ENCODE measurements around the gene KIAA1143.

Gene KIAA1143

DNA sequence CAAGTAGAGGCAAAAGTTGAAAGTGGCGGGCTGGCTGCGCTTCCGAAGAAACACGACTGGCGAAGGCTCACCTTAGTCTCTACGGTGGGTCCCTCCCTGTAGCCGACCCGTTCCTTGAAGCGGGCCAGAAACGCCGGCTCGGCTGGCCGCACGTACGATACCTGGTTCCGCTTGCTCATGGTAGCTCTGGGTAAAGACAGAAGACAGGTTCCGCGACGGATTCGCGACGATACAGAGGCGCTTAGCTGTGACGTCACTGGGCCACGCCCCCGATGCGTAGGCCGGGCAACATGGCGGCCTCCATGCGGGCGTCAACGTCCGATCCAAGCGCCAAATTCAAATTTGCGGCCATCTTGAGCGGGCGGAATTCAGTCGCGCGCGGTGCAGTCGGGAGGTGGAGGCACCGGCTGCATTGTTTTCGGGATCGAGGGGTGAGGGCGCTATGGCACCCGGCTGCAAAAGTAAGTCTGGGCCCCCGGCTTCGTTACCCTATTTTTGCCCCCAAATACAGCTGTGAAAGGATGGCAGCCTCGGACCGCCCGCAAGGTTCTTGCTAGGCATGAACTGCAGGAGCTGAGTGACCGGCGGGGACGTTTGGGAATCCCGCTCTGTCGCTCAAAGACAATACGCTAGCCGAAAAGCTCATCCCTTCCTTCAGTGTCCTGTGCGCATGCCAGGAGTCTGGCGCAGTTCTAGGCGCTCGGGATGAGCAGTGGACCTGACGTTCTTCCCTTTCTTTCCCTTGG is at the start of gene KIAA1143, which contains the start of gene KIF15:
Gene KIAA1143, minus strand, starts transcription at position 196 of the 746 bp plus-strand sequence. Its CDS starts 17 bp downstream, at position 179.
Gene KIF15, plus strand, starts transcription at position 371 of the 746 bp plus-strand sequence. Its CDS starts 72 bp downstream, at position 443.
- peak; percentile 95 for DNase-seq

DNA sequence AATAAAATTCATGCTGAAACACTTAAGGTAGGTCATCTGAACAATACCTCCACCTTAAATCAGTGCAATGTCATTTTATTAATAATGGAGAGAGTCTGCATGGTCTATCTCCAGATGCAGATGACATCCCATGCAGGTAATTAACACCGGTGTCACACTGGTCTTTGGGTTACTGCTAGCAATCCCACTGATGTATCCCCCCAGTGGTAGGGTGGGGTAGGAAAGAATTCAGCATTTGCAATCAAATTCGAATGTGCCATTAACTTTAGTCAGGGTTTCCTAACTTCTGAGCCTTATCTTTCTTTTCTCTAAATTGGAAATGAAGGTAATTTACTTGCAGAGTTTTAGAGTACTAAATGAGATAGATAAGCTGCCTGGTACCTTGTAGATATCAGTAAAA is 44.5 kb upstream of the KIAA1143 start:
- no peak for DNase-seq

DNA sequence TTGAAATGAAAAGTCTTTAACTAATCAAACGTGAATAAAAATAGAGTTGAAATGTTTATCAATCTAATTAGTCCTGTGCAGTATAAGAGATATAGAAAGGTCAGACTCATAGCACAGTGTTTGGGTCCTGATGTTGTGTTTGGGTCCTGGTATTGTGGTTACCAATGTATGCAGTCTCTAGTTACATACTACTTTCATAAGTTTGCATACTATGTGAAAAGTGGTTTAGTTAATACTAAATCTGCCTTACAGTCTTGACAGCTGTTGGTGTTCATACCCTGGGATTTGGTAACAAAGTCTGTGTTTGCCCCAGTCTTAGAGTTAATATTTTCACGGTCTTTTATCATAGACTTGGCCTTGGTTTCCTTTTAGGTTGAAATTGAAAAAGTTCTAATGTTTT is 41.9 kb upstream of the KIAA1143 start:
- no peak for DNase-seq

DNA sequence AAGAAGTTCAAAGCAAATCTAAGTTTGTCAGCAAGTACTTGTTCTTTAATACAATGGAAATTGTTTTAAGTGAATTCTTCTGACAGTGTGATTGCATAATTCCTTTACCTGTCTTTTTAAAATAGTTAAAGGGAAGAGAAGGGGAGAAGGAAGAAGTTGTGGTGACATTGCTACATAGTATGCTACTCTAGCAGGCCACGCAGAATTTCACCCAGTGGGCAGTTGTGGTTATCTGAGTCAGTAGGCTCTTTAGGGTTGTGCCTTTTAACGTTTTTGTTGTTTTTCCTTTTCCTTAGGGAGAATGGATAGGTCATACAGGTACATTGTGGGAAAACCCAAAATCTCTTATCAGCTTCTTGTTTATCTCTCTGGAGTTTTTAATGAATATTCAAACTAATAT is 40.6 kb upstream of the KIAA1143 start:
- DNase-seq: no peak

DNA sequence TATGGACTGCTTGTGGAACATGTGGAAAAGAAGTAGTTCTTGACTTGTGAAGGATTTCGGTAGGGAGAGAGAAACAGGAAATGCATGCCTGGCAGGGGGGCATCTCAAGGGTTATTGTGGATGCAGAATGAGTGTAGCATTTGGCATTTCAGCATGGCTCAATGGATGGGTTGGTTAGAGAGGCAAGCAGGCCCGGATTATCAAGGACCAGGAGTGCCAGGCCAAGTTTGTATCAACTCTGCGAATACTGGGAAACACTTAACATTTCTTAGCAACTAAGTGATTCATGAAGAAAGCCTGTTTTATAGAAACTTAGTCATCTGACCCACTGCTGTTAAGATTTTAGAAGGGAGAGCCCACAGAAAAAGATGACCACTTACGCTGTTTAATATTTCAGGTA is 33.8 kb upstream of the KIAA1143 start:
- DNase-seq: no peak

DNA sequence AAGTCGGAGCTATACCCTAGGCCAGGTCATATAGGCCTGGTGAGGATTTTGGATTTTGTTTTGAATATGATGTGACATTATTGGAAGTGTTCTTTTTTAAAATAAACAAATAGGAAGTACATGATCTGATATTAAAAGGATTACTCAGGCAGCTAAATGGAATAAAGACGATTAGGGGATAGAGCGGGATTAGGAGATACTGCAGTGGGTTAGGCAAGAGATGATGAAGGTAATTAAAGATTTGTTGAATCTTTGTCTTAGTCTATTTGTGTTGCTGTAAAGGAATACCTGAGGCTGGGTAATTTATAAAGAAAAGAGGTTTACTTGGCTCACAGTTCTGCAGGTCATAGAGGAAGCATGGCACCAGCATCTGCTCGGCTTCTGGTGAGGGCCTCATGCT is 21.5 kb upstream of the KIAA1143 start:
- DNase-seq: no peak

DNA sequence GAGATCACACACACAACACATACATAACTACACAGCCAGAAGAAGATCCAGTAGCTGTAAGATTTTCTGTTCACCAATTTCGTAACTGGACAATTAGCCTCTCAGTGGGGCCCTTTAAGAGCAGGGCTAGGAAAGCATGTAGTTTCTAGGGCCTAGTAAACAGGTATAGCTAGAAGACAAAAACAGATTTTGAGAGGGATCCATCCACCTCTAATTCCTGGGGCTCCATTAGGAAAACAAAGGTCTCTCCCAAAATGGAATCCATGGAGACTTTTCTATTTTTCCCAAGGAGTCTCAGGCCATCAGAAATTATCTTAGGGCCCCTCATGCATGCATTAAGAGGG is 10.7 kb upstream of the KIAA1143 start:
- no peak for DNase-seq

DNA sequence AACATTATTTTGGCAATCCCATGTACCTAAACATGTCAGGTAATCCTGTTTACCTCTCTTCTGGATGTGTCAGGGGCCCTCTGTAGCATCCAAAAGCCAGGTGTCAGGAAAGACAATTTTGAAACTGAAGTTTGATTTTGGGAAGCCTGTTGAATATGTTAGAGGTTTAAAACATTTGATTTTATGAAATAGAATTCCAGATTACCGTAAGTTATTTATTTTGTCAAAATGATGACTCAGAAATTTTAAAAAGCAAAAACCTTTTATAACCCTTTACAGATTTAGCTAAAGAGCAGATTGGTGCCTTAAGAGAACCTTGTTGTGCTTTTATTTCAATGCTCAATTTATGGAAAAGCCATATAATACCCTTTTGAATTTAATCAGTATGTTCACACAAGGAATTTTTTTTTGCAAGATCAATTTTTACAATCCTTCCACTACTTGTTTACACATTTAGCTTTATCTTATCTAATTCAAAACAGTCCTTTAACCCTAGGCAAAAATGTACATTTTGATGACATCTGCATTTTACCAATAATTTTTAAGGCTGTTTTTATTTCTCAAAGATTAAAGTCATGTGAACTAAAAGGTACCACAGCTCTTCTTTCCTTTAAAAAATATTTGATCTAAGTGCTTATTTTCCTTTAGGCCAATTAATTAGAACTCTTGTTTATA is 10.1 kb upstream of the KIAA1143 start:
- no peak for DNase-seq

DNA sequence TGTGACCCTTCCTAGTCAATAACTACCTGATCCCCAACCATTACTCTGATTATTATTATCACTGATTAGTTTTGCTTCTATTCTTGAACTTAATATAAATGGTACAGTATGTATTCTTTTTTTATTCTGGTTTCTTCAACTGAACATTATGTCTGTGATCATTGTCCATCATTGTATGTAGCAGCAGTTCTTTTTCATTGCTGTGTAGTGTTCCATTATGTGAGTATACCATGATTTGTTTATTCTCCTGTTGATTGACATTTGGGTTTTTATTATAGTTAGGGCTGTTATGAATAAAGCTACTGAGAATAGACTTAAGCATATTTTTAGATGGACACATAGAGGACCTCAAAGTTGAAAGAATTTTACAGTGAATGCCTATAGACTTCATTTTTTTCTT is 2.8 kb upstream of the KIAA1143 start:
- no peak for DNase-seq

DNA sequence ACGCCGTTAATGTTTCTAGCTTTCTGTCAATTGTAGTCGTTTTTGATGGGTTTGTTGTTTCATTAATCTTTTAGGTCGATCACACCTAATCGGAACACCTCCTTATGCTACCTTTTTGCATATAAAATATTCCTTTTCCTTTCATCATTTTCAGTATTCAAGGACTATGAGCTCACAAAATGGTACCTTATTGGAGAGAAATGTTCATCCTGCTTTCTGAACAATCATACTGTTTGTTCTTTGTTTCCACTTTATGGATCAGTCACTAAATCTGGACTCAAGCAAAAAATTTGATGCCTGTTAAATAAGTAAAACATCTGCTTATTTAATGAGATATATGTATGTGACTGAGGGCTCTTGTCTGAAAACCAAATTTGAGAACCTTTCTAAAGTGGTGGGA is 1.3 kb upstream of the KIAA1143 start:
- no peak for DNase-seq

DNA sequence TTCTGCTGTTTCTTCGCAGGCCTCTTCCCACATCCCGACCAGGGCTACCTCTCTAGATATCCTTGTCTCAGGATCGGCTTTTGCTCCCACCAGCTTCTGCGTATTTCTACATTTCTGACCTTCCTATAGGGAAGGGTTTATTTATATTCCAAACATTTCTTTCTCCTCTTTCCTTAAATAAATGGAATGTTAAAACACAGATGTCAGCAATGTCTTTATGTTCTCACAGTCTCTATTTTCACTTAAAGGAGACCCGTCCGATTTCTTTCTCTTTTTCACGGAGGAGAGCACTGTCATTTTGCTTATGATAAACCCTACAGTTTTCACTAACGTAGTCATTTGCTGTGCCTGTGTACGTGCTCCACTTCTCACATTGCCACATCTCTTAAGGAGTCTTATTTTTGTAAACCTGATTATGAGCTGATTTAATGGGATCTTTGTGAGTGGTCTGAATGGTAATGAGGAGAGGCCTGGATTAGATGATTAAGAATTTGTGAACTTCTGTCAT is 805 bp upstream of the KIAA1143 start:
- peak; percentile 8 for DNase-seq

DNA sequence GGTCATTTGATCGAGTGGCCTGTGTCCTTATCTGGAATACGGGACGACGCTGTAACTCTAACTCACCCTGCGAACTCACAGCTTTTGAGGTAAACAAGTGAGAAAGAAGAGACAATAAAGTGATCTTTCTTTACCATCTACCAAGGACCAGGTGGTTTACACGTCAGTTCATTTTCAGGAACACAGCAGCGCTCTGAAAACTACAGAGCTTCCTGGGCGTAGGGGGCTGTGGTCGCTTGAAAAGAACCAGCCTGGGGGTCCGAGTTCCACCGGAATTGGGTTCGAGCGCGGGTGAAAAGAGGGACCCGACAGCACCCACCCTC is 357 bp downstream of the KIAA1143 start:
- no peak for DNase-seq

DNA sequence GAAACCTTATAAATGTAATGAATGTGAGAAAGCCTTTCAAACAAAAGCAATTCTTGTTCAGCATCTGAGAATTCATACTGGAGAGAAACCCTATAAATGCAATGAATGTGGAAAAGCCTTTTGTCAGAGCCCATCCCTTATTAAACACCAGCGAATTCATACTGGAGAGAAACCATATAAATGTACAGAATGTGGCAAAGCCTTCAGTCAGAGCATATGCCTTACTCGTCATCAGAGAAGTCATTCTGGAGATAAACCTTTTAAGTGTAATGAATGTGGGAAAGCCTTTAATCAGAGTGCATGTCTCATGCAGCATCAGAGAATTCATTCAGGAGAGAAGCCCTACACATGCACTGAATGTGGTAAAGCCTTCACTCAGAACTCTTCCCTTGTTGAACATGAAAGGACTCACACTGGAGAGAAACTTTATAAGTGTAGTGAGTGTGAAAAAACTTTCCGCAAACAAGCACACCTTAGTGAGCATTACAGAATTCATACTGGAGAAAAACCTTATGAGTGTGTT is 26.7 kb downstream of the KIAA1143 start:
- no peak for DNase-seq

DNA sequence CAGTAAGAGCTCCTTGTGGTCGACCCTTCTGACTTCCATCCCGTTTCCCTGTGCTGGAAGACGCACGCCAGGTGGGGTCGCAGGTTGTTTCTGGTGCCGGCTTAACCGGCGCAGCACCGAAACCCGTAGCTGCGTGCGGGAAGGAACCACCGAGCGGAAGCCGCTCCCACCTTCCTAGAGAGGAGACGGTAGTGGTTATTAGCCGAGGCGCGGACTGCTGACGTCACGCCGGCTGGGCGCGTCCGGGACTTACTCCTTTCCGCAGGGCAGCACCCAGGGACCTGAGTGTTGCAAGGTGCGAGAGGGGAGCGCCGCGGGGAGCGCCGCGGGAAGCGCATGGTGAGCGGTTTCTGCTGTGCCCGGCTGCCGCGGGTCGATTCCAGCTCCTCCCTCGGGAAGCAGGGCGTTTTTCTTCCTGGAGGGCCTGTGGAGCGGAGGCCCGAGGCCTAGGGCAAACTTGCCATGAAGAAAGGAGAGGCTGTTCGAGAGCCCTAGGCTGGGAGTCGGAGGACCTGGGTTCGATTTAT is 32.0 kb downstream of the KIAA1143 start, which contains the start of gene ZNF501:
Gene ZNF501, plus strand, starts transcription at position 252 of the 527 bp plus-strand sequence. CDS start 4,787 bp downstream, outside the sequence.
- peak; percentile 72 for DNase-seq

DNA sequence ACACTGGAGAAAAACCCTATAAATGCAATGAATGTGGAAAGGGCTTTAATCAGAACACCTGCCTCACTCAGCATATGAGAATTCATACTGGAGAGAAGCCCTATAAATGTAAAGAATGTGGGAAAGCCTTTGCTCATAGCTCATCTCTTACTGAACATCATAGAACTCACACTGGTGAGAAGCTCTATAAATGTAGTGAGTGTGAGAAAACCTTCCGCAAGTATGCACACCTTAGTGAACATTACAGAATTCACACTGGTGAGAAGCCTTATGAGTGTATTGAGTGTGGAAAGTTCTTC is 39.4 kb downstream of the KIAA1143 start:
- DNase-seq: no peak

DNA sequence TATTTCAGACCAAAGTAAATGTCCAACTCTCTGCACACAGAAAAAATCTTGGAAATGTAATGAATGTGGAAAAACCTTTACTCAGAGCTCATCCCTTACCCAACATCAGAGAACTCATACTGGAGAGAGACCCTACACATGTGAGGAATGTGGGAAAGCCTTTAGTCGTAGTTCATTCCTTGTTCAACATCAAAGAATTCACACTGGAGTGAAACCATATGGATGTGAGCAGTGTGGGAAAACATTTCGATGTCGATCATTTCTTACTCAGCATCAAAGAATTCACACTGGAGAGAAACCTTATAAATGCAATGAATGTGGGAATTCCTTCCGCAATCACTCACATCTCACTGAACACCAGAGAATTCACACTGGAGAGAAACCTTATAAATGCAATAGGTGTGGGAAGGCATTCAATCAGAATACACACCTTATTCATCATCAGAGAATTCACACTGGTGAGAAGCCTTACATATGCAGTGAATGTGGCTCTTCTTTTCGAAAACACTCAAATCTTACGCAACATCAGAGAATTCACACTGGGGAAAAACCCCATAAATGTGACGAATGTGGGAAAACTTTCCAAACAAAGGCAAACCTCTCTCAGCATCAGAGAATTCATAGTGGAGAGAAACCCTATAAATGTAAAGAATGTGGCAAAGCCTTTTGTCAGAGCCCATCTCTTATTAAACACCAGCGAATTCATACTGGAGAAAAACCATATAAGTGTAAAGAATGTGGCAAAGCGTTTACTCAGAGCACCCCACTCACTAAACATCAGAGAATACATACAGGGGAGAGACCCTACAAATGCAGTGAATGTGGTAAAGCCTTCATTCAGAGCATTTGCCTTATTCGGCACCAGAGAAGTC is 40.0 kb downstream of the KIAA1143 start:
- no peak for DNase-seq

DNA sequence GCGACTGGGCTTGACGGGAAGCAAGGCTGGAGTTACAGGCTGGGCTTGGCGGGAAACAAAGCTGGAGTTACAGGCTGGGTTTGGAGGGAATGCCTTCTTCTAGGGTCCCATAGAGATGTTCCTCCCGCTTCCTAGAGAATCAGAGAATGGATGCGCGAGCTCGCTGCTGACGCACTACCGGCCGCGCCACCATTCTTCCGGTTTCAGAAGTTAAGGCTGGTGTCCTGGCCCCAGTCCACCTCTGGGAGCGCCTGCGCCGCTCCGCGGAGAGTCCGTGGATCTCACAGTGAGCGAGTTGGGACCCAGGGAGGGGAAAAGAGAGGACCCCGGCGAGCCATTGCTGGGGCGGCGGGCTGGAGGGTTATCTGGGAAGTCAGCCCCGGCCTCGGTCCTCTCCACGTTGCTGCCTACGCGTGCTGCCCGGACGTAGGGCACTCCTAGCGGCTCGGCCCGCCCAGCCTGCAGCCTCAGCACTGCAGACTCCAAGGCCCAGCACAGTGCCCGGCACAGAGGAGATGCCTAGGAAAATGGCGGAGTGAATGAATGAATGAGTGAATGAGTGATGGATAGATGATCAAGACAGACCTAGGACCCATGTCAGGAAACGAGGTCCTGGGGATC is 48.9 kb downstream of the KIAA1143 start, which contains the start of gene ZNF502:
Gene ZNF502, plus strand, starts transcription at position 206 of the 621 bp plus-strand sequence. CDS start 7,602 bp downstream, outside the sequence.
- peak; percentile 67 for DNase-seq

Measured in HCEC 1CT (cell line).